AG09309 (cell line): ENCODE data around the gene NOS3.
A peak's percentile ranks its signal among the peaks of the same experiment; 100 is the strongest.

Experiments used
- DNase-seq: peaks from one replicate; pipeline ENCODE4 v3.0.0-alpha.2; 2010; ENCODE audit warnings: low read depth
- H3K4me3 ChIP-seq: 2 replicates; pipeline ENCODE4 v1.5.1; 2011; ENCODE audit warnings: mild to moderate bottlenecking, low read depth, low read length, moderate library complexity; ENCODE audit not compliant: control insufficient read depth
- CTCF ChIP-seq: IDR thresholded peaks from 2 replicates; pipeline ENCODE4 v1.5.1; 2011; ENCODE audit warnings: mild to moderate bottlenecking, low read depth, low read length, inconsistent platforms; ENCODE audit not compliant: insufficient read depth, control insufficient read depth; ENCODE audit errors: missing control alignments

The NOS3 gene

DNA sequence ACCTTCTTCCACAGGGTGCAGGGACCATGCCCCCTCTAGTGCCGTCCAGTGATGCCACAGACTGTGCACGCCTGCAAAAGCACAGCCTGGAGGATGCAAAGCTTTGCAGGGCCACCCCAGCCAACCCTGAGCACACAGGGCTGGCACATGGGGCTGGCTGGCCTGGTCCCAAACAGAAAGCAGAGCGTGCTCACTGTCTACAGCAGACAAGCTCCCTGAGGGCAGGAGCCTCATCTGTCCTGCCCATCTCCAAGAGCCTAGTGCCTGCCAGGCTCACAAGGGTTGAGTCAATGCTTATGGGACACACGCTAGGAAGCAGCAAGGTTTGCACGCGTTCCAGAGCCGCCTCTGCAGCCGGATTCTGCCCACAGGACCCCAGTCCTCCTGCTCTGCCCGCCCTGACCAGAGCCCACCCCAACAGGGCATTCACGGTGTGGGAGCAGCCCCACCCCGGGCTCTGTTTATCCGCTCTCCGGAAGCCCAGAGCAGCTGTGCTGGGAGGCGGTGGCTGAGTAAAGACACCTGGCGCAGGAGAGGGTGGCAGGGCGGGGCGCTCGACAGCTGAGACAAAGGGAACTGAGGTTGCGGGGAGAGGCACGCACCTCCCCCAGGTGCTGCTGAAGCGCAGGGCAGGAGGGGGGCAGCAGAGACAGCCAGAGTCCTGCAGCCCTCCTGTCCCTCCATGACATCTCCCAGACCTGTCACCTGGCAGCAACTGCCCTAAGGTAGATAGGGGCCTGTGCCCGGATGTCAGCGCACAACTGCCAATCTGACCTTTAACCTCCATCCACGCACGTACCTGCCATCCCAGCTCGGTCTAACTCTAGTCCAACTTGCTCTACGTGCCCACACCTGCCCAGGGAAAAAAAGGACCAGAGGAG lies 17.0 kb upstream of the NOS3 start:
- no peak for TF ChIP-seq CTCF
- no peak overlapping the region for H3K4me3 ChIP-seq
- no peak for DNase-seq

- no peak for DNase-seq
- H3K4me3 ChIP-seq = peak overlapping the region; percentile 23
- no peak for TF ChIP-seq CTCF
Measured at GRCh38 chr7:150974468-150975391, 16.1 kb upstream of the NOS3 start.

DNA sequence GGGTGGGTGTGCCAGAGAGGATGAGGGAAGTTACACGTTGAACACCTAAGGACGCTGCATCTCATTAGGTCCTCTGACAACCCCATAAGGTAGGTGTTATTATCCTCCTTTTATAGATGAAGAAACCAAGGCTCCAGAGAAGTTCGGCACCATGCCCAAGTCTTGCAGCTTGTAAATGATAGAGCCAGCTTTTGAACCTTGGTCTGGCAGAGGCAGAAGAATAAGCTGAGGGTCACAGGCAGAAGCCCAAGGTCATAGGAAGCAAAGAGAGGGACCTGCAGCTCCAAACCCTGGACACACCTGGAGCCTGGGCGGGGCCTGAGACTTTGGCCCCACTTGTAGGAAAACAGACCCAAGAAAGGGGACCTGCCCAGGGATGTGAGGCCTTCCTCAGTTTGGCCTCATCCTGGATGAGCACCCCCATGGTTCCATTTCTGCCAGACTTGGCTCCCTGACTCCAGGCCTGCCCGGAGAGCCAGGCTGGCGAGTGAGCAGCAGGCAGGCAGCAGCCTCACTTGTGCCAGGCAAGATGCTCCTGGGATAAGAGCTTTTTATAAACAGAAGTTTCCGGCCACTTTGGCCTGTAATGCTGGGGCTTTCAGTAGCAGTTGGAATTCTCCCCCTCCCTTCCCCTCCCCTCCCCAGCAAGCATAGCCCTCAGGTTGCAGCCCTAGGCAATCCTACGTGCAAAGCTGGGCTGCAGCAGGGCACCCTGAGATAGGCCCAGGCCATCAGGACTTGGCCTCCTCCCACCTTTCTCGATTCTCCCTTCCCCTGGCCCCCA lies 15.1 kb upstream of the NOS3 start:
- H3K4me3 ChIP-seq = no peak overlapping the region
- no peak for DNase-seq
- TF ChIP-seq CTCF = no peak

- DNase-seq = no peak
- no peak overlapping the region for H3K4me3 ChIP-seq
- TF ChIP-seq CTCF = no peak
Measured at GRCh38 chr7:150976529-150977381, 14.1 kb upstream of the NOS3 start.

- no peak for DNase-seq
- no peak for TF ChIP-seq CTCF
- no peak overlapping the region for H3K4me3 ChIP-seq
Measured at GRCh38 chr7:150977382-150978125, 13.3 kb upstream of the NOS3 start.
